Right ventricle myocardium superior (tissue), 1 donor: ENCODE measurements around the gene ENKD1. TPM values are rescaled to one million over a fixed set of nuclear protein-coding genes. Genes with fewer than 3 reads are reported as not detected.

ENCODE experiments used
- ATAC-seq: fragments of 200-7000 bp; cut with Tn5 transposase; one replicate; pipeline ENCODE4 v1.9.1; 2020; ENCODE audit warnings: mild to moderate bottlenecking; ENCODE audit not compliant: poor library complexity
- DNase-seq: peaks from one replicate; pipeline ENCODE4 v3.0.0-alpha.2; 2020
- intact Hi-C: fragments of 100-400 bp; cut with DNase I; formaldehyde crosslinking; loops from one replicate; pipeline ENCODE4 v1.11.2; 2022
- total RNA-seq: library from RNA; stranded (reverse); fragmentation: NEBNext Ultra II Directional; extraction: Animal tissue kit (Norgen Biotek cat#: 25700); gene quantifications from one replicate; pipeline ENCODE4 v1.2.1, GENCODE V29; 2021
- donor health status: DM: no; HTN: yes; CAD: no; lungs with severe emphysema.

ENKD1 gene
- total RNA-seq, 1 donor from 2014 or later: 8.8 TPM

DNA sequence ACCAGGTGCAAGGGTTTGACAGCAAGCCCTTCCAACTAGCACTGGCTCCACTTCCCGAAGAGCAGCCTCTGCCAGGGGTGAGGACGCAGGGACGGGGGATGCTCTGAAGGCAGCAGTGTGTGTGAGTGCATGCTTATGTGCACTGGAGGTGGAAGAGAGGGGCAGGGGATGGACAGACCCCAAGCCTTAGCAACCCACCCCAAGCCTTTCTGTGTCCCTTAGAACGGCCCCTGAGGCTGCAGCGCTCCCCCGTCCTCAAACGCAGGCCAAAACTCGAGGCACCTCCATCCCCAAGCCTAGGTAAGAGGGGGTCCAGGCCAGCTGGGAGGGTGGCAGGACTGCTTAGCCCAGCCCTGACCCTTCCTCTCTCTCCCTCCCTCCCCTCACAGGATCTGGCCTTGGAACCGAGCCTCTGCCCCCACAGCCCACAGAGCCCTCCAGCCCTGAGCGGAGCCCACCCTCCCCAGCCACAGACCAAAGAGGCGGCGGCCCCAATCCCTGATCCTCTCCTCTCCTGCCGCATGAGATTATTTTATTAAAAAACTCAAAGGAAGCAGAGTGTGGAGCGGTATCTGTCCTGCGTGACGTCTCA is 9.4 kb downstream of the ENKD1 start:
- DNase-seq (no peak), ATAC-seq (no peak)
- intact Hi-C loops: no loop called here

DNA sequence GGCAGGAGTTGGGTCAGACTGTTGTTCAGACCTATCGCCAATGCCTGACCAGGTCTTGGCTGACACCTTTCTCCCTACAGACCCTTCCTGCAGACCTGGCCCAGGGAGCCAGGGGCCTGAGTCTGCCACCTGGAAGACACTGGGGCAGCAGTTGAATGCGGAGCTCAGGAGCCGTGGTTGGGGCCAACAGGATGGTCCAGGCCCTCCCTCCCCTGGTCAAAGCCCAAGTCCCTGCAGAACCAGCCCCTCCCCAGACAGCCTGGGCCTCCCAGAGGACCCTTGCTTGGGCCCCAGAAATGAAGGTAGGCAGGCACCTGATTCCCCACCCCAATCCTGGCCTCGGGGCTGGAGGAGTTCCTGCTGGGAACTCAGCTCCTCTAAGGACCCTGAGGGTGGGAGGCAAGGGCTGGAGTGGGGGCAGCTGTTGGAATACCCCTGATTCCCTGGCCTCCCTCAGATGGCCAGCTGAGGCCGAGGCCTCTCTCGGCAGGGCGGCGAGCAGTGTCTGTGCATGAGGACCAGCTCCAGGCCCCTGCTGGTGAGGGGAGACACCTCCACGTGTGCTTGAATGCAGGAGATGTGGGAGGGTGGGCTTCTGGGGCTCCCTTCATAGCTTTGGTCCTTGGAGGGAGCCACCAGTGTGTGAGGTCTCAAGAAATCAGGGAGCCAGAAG is 10.1 kb downstream of the ENKD1 start:
- DNase-seq: no peak
- intact Hi-C loops: no loop called here
- ATAC-seq: no peak

DNA sequence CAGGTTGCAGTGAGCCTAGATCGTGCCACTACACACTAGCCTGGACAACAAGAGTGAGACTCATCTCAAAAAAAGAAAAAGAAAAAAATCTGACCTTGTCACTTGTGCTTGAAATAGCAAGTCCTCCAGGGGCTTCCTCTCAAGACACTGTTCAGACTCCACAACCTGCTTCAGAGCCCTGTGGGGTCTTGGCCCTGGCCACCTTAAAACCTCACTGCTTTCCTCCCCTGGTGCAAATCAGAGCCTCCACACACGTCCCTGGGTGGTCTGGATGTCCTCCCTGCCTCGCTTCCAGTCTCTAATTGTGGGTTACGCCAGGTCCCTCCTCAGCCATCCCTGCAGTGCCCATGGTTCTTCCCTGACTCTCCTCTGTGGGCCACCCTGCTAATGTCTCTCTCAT is 11.2 kb downstream of the ENKD1 start:
- ATAC-seq (no peak), DNase-seq (no peak)
- intact Hi-C loops: no loop called here

DNA sequence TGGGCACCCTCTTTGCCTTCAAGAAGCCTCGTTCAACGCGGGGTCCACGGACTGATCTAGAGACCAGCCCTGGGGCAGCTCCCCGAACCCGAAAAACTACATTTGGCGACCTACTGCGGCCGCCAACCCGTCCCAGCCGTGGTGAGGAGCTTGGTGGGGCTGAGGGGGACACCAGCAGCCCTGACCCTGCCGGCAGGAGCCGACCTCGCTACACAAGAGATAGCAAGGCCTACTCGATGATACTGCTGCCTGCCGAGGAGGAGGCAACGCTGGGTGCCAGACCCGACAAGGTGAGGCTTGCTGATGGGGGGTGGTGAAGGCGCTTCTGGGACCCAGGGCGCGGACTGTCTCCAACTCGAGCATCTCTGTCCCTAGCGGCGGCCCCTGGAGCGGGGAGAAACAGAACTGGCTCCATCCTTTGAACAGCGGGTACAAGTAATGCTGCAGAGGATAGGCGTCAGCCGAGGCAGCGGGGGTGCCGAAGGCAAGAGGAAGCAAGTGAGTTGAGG is 12.1 kb downstream of the ENKD1 start:
- peak; percentile 30 for DNase-seq
- intact Hi-C loops: no loop called here

DNA sequence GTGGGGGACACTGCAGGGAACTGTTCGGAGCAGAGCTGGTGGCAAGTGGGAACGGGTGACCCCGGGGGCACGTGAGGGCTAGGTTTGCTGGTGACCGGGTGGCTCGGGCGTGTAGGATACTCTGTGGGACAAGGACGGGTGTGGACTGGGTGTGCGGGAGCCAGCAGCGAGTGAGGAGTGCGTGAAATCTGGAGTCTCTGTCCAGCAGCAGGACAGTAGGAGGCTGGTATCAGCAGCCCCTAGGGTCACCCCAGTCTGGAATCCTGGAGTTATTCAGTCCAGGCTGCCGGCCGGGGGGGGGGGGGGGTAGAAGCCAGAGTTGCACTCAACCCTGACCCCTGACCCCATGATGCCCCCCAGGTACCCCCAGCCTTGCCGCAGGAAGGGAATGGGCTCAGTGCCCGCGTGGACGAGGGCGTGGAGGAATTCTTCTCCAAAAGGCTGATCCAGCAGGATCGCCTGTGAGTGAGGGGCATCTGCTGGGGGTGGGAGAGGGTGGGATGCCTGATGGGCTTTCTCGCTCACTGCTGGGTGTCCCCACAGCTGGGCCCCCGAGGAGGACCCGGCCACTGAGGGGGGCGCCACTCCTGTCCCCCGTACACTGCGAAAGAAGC is 12.7 kb downstream of the ENKD1 start:
- intact Hi-C loops: no loop called here
- ATAC-seq (no peak), DNase-seq (no peak)

More for the DNA sequence above, 12.1 kb downstream of the ENKD1 start:
- ATAC-seq: no peak

DNA sequence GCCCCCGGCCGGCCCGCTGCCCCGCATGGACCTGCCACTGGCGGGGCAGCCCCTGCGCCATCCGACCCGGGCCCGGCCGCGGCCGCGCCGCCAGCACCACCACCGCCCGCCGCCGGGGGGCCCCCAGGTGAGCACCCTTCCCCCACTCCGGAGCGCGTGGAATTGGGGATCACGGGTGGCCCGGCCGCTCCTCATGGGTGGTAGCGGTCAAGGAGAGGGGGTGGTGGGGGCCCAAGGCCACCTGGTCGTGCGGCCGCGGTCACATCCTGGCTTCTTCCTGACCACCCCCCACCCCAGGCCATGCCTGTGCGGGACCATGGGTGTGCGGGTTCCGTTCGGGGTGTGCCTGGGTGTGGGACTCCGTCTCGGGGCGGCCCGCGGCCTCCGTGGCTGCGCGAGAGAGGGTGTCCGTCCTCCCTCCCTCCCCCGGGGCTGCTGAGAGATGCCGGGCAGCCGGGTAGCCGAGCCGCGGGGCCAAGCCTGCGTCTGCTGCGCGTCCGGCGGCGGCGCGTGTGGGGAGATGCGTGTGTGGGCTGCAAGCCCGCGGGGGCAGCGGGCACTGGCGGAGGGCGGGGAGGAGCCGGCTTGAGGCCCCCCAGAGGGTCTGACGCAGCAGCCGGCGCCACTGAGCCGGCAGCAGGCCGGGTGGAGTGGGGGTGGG is 13.3 kb downstream of the ENKD1 start:
- intact Hi-C loops: no loop called here
- ATAC-seq: no peak
- no peak for DNase-seq

DNA sequence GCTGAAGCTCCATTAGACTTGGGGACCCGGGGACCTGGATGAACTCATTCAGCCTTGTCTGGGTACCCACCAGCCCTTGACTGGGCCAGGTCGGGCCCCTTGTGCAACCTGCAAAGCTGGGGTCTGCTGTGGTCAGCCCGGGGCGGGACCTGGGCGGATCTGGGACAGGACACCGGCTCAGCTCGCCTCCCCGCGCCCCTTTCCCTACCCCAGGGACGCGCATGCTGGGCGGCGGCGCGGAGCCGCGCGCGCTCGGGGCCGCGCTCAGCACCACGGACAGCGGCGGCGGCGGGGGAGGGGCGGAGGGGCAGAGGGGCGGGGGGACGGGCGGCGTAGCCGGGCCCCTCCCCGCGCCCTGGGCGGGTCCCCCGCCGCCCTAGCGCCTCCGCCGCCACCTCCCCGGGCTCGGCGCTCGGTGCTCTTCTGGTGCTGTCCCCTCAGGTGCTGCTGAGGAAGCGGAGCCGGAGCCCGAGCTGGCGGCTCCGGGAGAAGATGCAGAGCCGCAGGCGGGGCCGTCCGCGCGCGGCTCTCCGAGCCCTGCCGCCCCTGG is 13.9 kb downstream of the ENKD1 start:
- ATAC-seq: peak; percentile 8
- DNase-seq: no peak
- intact Hi-C loops: no loop called here

DNA sequence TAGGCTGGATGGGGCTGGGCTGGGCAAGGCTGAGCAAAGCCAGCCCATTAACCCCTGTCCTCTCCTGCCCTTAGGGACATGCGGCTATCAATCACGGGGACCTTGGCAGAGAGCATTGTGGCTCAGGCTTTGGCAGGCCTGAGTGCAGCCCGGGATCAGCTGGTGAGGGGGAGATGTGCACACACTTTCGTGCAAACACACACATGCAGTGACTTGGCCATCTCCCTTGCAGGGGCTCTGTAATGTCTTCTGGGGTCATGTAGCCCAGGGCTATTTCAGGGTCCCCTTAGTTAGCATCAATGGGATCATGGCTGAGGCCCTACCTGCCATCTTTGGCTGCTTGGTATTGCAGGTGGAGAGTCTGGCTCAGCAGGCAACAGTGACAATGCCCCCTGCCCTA is 14.7 kb downstream of the ENKD1 start:
- intact Hi-C loops: no loop called here
- DNase-seq: no peak
- no peak for ATAC-seq

DNA sequence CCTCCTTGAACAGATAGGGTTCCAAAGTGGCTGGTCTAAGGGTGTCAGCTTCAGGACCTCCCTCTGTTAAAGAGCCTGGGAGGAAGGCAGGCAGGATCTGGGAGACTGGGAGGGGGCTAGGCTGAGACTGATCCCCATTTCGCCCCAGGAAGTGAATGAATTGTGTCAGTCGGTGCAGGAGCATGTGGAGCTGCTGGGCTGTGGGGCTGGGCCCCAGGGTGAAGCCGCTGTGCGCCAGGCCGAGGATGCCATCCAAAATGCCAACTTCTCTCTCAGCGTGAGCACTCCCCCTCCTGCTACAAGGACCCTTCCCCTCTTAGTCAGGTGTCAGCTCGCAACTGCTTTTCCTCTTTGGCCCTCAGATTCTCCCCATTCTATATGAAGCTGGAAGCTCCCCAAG is 15.5 kb downstream of the ENKD1 start:
- no peak for DNase-seq
- ATAC-seq: no peak
- intact Hi-C loops: no loop called here

DNA sequence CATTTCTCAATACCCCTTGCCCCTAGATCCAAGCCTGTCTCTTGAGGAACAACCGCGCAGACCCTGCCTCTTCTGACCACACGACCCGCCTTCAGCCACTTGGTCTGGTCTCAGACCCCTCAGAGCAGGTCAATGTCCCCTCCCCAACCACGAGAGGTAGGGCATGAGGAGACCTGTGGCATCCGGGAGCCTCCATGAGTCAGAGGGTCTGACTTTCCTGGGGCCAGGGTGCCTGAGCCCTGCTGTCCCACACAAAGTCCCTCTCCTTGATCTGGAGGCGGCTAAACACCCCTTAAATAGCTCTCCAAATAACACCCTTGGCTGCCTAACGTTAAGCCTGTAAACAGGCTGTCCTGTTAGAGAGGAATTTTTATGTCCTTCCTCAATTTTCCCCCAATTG is 16.5 kb downstream of the ENKD1 start:
- no peak for DNase-seq
- ATAC-seq: no peak
- intact Hi-C loops: no loop called here

DNA sequence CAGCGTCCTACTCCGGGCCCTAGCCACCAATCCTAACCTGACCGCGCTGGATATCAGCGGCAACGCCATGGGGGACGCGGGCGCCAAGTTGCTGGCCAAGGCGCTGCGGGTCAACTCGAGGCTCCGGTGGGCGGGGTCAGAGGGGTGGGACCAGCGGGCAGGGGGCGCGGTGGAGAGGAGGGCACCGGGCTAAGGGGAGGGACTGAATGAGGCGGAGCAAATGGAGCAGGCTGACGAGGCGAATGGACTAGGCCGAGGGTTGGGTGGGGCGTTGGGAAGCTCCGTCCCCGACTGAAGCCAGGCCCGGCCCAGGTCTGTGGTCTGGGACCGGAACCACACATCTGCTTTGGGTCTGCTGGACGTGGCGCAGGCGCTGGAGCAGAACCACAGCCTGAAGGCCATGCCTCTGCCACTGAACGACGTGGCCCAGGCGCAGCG is 17.0 kb downstream of the ENKD1 start:
- peak; percentile 16 for ATAC-seq
- DNase-seq: no peak
- intact Hi-C loops: loop anchor here (10.0 kb wide), 1 partner anchor 105 kb away; no protein-coding TSS in a partner anchor

DNA sequence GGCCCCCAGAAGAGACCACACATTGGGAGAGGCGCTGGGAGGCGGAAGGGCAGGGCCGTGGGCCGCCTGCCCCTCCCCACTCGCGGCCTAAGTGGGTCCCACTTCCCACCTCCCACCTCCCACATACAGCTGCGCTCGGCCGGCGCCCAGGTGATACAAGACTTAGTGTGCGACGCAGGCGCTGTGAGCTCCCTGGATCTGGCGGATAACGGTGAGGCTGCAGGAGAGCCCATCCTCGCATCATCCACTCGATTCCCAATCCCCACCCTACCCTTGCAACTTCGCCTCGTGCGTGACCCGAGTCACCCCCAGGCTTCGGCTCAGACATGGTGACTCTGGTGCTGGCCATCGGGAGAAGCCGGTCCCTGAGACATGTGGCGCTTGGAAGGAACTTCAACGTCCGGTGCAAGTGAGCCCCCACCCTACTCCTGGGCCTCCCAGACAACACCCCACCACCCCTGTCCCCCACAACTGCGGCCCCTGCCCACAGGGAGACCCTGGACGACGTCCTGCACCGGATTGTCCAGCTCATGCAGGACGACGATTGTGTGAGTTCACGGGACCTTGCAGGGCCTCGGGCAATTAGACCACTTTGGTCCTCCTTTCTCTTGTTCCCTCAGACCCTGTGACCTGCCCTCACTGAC is 17.7 kb downstream of the ENKD1 start:
- intact Hi-C loops: loop anchor here (10.0 kb wide), 1 partner anchor 104 kb away; no protein-coding TSS in a partner anchor
- DNase-seq (no peak), ATAC-seq (no peak)

DNA sequence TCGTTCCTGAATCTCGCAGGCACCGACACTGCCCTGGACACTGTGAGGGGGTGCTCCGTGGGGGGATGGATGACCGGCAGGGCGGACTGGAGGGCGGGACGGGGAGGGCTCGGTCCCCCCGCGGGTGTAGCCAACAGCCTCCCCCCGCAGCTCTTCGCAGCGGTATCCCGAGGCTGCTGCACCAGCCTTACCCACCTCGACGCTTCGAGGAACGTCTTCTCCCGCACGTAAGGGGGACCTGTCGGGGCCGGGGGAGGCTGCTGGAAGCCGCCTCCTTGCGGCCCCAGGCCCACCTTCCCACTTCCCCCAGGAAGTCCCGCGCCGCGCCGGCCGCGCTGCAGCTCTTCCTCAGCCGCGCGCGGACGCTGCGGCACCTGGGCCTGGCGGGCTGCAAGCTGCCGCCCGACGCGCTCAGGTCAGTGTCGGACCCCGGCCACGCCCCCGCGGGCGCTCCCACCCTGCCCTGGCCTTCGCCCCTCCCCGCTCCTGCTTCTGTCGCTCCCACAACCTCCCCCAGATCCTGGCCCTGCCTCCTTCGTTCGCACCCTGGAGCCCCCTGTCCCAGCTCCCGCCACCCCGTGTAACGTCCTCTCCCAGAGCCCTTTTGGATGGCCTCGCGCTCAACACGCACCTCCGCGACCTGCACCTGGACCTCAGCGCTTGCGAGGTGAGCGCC is 18.3 kb downstream of the ENKD1 start:
- intact Hi-C loops: loop anchor here (10.0 kb wide), 1 partner anchor 103 kb away; no protein-coding TSS in a partner anchor
- DNase-seq (no peak), ATAC-seq (no peak)

DNA sequence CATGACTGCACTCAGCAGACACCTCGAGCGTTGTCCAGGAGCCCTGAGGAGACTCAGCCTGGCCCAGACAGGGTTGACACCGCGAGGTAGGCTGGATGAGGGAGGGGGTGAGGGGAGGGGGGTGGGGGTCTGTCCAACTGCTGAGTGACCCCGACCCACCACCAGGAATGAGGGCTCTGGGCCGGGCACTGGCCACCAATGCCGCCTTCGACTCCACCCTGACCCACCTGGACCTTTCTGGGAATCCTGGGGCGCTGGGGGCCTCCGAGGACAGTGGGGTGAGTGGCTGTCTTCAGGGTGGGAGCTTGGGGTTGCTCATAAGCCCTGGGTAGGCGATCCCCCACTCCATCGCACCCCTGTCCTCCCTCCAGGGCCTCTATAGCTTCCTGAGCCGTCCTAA is 18.9 kb downstream of the ENKD1 start:
- intact Hi-C loops: loop anchor here (10.0 kb wide), 1 partner anchor 103 kb away; no protein-coding TSS in a partner anchor
- no peak for DNase-seq
- no peak for ATAC-seq

DNA sequence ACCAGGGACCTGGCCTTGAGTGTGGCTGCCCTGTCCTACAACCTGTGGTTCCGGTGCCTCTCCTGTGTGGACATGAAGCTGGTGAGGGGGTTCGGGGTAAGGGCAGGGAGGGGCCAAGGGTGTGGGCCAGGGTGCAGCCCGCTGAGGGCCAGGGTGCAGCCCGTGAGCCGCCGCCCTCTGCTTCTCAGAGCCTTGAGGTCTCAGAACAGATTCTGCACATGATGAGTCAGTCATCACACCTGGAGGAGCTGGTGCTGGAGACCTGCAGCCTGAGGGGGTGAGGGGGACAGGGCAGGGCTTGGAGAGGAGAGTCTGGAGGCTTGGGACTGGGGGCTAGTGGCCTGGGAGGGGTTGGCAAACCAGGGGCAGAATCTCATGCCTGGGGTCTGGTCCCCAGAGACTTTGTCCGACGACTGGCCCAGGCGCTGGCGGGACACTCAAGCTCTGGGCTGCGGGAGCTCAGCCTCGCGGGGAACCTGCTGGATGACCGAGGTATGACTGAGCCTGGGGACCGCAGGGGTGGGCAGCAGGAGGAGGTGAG is 19.4 kb downstream of the ENKD1 start:
- DNase-seq (no peak), ATAC-seq (no peak)
- intact Hi-C loops: loop anchor here (10.0 kb wide), 1 partner anchor 102 kb away; no protein-coding TSS in a partner anchor

DNA sequence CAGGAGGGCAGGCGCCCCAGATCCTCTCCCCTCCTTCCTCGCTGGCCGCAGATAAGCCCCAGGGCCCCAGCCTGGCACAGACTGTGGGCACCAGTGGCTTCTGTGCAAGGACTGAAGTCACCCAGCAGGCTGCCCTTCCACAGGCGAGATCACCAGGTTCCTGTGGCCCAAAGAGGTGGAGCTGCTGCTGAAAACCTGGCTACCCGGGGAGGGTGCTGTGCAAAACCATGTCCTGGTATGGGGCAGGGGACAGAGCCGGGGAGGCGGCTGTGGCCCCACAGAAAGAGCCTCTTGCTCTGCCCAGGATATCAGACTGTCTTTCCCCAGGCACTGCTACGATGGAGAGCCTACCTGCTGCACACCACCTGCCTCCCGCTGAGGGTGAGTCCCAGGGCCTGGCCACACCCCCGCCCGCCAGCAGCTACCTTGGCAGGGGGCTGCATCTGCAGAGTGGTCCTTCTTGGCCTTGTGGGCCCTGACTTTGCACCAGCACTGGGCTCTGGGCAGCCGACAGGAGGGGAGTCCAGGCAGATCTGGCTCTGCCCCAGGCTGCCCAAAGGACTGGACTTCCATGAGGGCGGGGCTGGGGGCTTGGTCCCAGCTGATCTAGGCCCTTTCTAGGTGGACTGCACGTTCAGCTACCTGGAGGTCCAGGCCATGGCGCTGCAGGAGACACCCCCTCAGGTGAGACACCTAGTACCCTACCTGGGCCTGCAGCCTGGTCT is 21.0 kb downstream of the ENKD1 start:
- DNase-seq: no peak
- no peak for ATAC-seq
- intact Hi-C loops: loop anchor here (10.0 kb wide), 1 partner anchor 101 kb away; no protein-coding TSS in a partner anchor

DNA sequence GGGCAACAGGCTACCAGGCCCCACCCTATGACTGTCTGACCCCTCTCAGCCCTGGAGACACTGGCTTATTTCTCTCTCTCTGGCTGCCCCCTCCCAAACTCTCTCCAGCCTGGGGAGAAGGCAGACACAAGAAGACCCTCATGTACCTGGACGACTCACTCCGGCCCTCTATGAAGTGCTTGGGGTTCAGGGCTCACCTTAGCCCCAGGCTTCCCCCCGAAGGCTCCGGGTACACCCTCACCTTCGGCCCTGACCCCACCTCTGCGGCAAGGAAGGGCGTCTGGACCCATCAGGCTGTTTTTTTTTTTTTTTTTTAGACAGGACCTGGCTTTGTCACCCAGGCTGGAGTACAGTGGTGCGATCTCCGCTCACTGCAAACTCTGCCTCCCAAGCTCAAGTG is 22.5 kb downstream of the ENKD1 start:
- no peak for DNase-seq
- no peak for ATAC-seq
- intact Hi-C loops: loop anchor here (10.0 kb wide), 1 partner anchor 99 kb away; no protein-coding TSS in a partner anchor
